GM12878 (cell line): ENCODE measurements around the gene GUCY1B1. TPM values are rescaled to one million over a fixed set of nuclear protein-coding genes. Genes with fewer than 3 reads are reported as not detected.

Experiments used
- ATAC-seq: fragments of 200-7000 bp; cut with Tn5 transposase; 3 replicates; pipeline ENCODE4 v1.9.1; 2020; ENCODE audit warnings: mild to moderate bottlenecking, moderate library complexity
- BruUV-seq: library from RNA; stranded (reverse); fragments of 400-500 nt; replicated peaks from 2 replicates; lab custom pipeline; 2021; lab: Mats Ljungman, UMichigan
- CTCF ChIA-PET: fragments of 300-600 bp; sonication (Branson Sonifier 250); formaldehyde crosslinking; extraction: SDS; loops from one replicate; lab custom pipeline; 2021; ENCODE audit warnings: inconsistent platforms; lab: Yijun Ruan, JAX
- POLR2A ChIA-PET: fragments of 350-600 bp; formaldehyde crosslinking; extraction: SDS; loops from one replicate; lab custom pipeline; 2021; ENCODE audit warnings: inconsistent platforms; lab: Charles Lee
- RAD21 ChIA-PET: fragments of 300-600 bp; sonication (Branson Sonifier 250); formaldehyde crosslinking; loops from one replicate; lab custom pipeline; 2023; ENCODE audit warnings: antibody characterized with exemption; ENCODE audit not compliant: unreplicated experiment; lab: Charles Lee
- SMC1A ChIA-PET: fragments of 300-600 bp; sonication (Branson Sonifier 250); formaldehyde crosslinking; loops from one replicate; lab custom pipeline; 2023; ENCODE audit not compliant: unreplicated experiment, uncharacterized antibody; lab: Charles Lee
- DNase-seq: peaks from one replicate; pipeline ENCODE4 v3.0.0-alpha.2; 2011; ENCODE audit warnings: low read depth, low spot score
- FAIRE-seq: peaks from 3 replicates; lab custom pipeline; 2011; peaks lifted over from hg19 to GRCh38; lab: Jason Lieb, UNC
- H2AFZ ChIP-seq: 2 replicates; pipeline ENCODE4 v1.6.0; 2011; ENCODE audit warnings: low read depth, low read length, control low read depth; ENCODE audit not compliant: control insufficient read depth
- H3K27ac ChIP-seq: 2 replicates; pipeline ENCODE4 v1.5.1; 2011; ENCODE audit warnings: control low read depth; ENCODE audit not compliant: control insufficient read depth, insufficient read depth
- H3K27me3 ChIP-seq, 2 experiments: replicated peaks in 1 of 2; 2 replicates each; pipeline versions ENCODE4 v1.6.0 to v1.6.1; 2011; ENCODE audit warnings: low read length in 1 of 2; ENCODE audit not compliant: control insufficient read depth in 2 of 2, insufficient read depth in 2 of 2
- H3K36me3 ChIP-seq, 2 experiments: 2 replicates each; pipeline ENCODE4 v1.5.1; 2011; ENCODE audit warnings: low read length in 1 of 2; ENCODE audit not compliant: control insufficient read depth in 2 of 2, insufficient read depth in 2 of 2
- H3K4me1 ChIP-seq: 2 replicates; pipeline ENCODE4 v1.6.1; 2011; ENCODE audit warnings: mild to moderate bottlenecking, low read length, moderate library complexity, mixed read lengths; ENCODE audit not compliant: control insufficient read depth, insufficient read depth
- H3K4me2 ChIP-seq: 2 replicates; pipeline ENCODE4 v1.6.0; 2011; ENCODE audit warnings: control low read depth; ENCODE audit not compliant: control insufficient read depth, insufficient read depth
- H3K4me3 ChIP-seq: fragments of 200-600 bp; sonication (generic); 2 replicates; pipeline ENCODE4 v1.5.1; 2016
- H3K79me2 ChIP-seq: 2 replicates; pipeline ENCODE4 v1.6.0; 2011; ENCODE audit warnings: low read length; ENCODE audit not compliant: control insufficient read depth, insufficient read depth
- H3K9ac ChIP-seq: 2 replicates; pipeline ENCODE4 v1.8.0; 2011; ENCODE audit warnings: low read length, control low read depth, mixed read lengths; ENCODE audit not compliant: control insufficient read depth, insufficient read depth
- H3K9me3 ChIP-seq: replicated peaks from 3 replicates; pipeline ENCODE4 v1.5.1; 2011; ENCODE audit warnings: mild to moderate bottlenecking, low read length; ENCODE audit not compliant: control insufficient read depth, insufficient read depth
- H4K20me1 ChIP-seq: 2 replicates; pipeline ENCODE4 v1.6.0; 2011; ENCODE audit not compliant: control insufficient read depth, insufficient read depth
- CBX5 ChIP-seq: sonication (generic); IDR thresholded peaks from 2 replicates; pipeline ENCODE4 v1.6.1; 2016; ENCODE audit warnings: low read depth, moderate library complexity, mild to moderate bottlenecking, inconsistent platforms
- GATAD2B ChIP-seq: fragments of 450-650 bp; conservative IDR thresholded peaks from 2 replicates; pipeline ENCODE4 v1.6.1; 2017; ENCODE audit warnings: low read depth, mild to moderate bottlenecking, moderate library complexity
- HDAC6 ChIP-seq: fragments of 200-600 bp; sonication (generic); IDR thresholded peaks from one replicate; pipeline ENCODE4 v1.8.0; 2017; ENCODE audit warnings: antibody characterized with exemption; ENCODE audit not compliant: unreplicated experiment
- KAT2A ChIP-seq: conservative IDR thresholded peaks from 2 replicates; pipeline ENCODE4 v1.6.1; 2011; ENCODE audit warnings: low read depth, low read length; ENCODE audit not compliant: control insufficient read depth
- LARP7 ChIP-seq: fragments of 450-650 bp; IDR thresholded peaks from 2 replicates; pipeline ENCODE4 v1.6.1; 2017; ENCODE audit warnings: mild to moderate bottlenecking
- NR2C1 ChIP-seq: fragments of 450-650 bp; IDR thresholded peaks from 2 replicates; pipeline ENCODE4 v1.6.1; 2017; ENCODE audit warnings: antibody characterized with exemption, mild to moderate bottlenecking, moderate library complexity
- POLR2A ChIP-seq: IDR thresholded peaks from 2 replicates; pipeline ENCODE4 v1.6.1; 2011; ENCODE audit warnings: low read depth, mild to moderate bottlenecking, low read length
- SREBF1 ChIP-seq: IDR thresholded peaks from 2 replicates; pipeline ENCODE4 v1.6.1; 2012; ENCODE audit warnings: mild to moderate bottlenecking, low read length
- TCF3 ChIP-seq: IDR thresholded peaks from 2 replicates; pipeline ENCODE4 v1.6.1; 2012; ENCODE audit warnings: low read depth, mild to moderate bottlenecking, low read length, borderline replicate concordance; ENCODE audit not compliant: insufficient read depth
- ZNF274 ChIP-seq: IDR thresholded peaks from one replicate; pipeline ENCODE4 v1.8.0; 2011; ENCODE audit not compliant: insufficient read length, insufficient read depth
- WGBS: methylation state at CpG from one replicate; pipeline ENCODE4 v1.1.6; 2016; ENCODE audit warnings: low lambda C conversion rate; ENCODE audit not compliant: insufficient replicate concordance, insufficient coverage; ENCODE audit errors: missing lambda C conversion rate; 5-methylcytosine and 5-hydroxymethylcytosine counted together
- in situ Hi-C: fragments of 300-500 bp; cut with MboI; formaldehyde crosslinking; loops from 9 replicates; pipeline ENCODE4 v1.14.3; 2018; ENCODE audit warnings: mixed read lengths
- intact Hi-C: fragments of 100-400 bp; cut with micrococcal nuclease; formaldehyde crosslinking; loops from one replicate; pipeline ENCODE4 v1.14.2; 2022; ENCODE audit not compliant: unreplicated experiment
- polyA plus RNA-seq, 11 experiments: library from polyadenylated mRNA; depleted of rRNA in 4 of 11; unstranded in 6 of 11; stranded (reverse) in 5 of 11; fragments of >200 nt; fragmentation: Nextera tagmentation in 4 of 11; fragmentation: Illumina TruSeq in 1 of 11; extraction: Ambion mirVana in 4 of 11; extraction: Trizol in 1 of 11; gene quantifications; 1 replicate in 1 of 11; 2 replicates in 10 of 11; pipeline versions ENCODE4 v1.2.1 to v1.2.3, GENCODE V29; 2011 to 2016; ENCODE audit warnings: inconsistent platforms in 2 of 11, missing spikeins in 2 of 11, low read depth in 1 of 11
- total RNA-seq, 4 experiments: library from RNA; depleted of rRNA in 3 of 4; stranded (reverse); fragments of >200 nt in 3 of 4; fragmentation: Illumina TruSeq in 1 of 4; extraction: Trizol in 1 of 4; gene quantifications; 2 replicates each; pipeline versions ENCODE4 v1.2.1 to v1.2.3, GENCODE V29; 2013 to 2021
- TF ChIP-seq, protein P1 (sequence below): fragments of 450-650 bp; IDR thresholded peaks from 2 replicates; pipeline ENCODE4 v1.6.1; 2018; ENCODE audit warnings: borderline replicate concordance, mild to moderate bottlenecking; ENCODE audit not compliant: partially characterized antibody

GUCY1B1 gene
- total and polyA plus RNA-seq, 10 of the 15 experiments (the other 5 are each of a cell fraction or from before 2014, with no cell fraction given): 0.60 to 38.5 (median 1.4) TPM

GRCh38 chr4:155780775-155781174, 22.0 kb downstream of the GUCY1B1 start:
- Histone ChIP-seq H3K27ac (no peak overlapping the region), H3K4me3 (no peak overlapping the region), H3K79me2 (no peaks in the 10 kb centered on the region), H3K9me3 (no peaks in the 10 kb centered on the region), H4K20me1 (no peaks in the 10 kb centered on the region), H3K4me2 (no peak overlapping the region), H2AFZ (no peak overlapping the region), H3K36me3 (no peaks in the 10 kb centered on the region), H3K4me1 (no peaks in the 10 kb centered on the region), H3K27me3 (no peaks in the 10 kb centered on the region), H3K9ac (no peak overlapping the region)
- DNase-seq: no peak
- no TSS peak for BruUV-seq
- TF ChIP-seq, protein P1, sequence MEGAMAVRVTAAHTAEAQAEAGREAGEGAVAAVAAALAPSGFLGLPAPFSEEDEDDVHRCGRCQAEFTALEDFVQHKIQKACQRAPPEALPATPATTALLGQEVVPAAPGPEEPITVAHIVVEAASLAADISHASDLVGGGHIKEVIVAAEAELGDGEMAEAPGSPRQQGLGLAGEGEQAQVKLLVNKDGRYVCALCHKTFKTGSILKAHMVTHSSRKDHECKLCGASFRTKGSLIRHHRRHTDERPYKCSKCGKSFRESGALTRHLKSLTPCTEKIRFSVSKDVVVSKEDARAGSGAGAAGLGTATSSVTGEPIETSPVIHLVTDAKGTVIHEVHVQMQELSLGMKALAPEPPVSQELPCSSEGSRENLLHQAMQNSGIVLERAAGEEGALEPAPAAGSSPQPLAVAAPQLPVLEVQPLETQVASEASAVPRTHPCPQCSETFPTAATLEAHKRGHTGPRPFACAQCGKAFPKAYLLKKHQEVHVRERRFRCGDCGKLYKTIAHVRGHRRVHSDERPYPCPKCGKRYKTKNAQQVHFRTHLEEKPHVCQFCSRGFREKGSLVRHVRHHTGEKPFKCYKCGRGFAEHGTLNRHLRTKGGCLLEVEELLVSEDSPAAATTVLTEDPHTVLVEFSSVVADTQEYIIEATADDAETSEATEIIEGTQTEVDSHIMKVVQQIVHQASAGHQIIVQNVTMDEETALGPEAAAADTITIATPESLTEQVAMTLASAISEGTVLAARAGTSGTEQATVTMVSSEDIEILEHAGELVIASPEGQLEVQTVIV: no peak
- TF ChIP-seq HDAC6: no peak
- no peak for TF ChIP-seq CBX5
- TF ChIP-seq SREBF1: no peak
- TF ChIP-seq GATAD2B: no peak
- TF ChIP-seq ZNF274: no peak
- TF ChIP-seq TCF3: no peak
- no peak for TF ChIP-seq NR2C1
- TF ChIP-seq LARP7: no peak
- TF ChIP-seq KAT2A: no peak
- no peak for TF ChIP-seq POLR2A
- no peak for FAIRE-seq
- ATAC-seq: no peak
- whole genome bisulfite sequencing: 0% methylated on average over 1 of the region's 1 CpG
- ChIA-PET CTCF (interaction anchor here (0.8 to 3.6 kb wide), 8 partner anchors 8 to 338 kb away, joined by 3 to 27 read pairs (median 4); partner anchors contain the start of gene CTSO), POLR2A (no interaction called here), SMC1A (interaction anchor here (0.7 to 6.5 kb wide), 9 partner anchors 8 to 337 kb away, joined by 3 to 68 read pairs (median 4); no protein-coding TSS in a partner anchor), RAD21 (interaction anchor here (0.9 to 1.1 kb wide), 3 partner anchors 8 to 119 kb away, joined by 3 to 4 read pairs (median 3); no protein-coding TSS in a partner anchor)
- in situ Hi-C loops (loop anchor here (25.0 kb wide), 2 partner anchors 793 to 968 kb away; no protein-coding TSS in a partner anchor), intact Hi-C loops (no loop called here)
